ENCODE data around the gene ADARB2.

ADARB2 gene

DNA sequence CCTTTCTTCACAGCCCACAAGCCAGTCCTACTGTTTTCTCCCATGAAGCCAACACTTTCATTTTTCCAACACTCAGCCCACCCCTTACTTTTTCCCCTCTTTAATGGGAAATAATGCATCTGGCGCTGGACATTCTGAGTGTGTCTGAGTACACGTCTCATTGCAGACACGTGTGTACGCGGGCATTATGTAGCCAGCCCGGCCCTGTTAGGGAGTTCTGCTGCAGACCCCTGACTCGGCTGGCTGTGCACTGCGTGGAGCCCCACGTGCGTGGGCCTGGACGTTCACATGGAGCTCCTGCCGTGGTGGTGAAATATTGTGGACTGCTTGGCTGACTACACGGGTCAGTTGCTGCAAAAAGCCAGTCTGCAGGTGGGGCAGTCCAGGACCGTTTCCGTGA is 233.0 kb downstream of the ADARB2 start:
- ATAC-seq (ENCODE audit: low read depth) (no peak), DNase-seq (ENCODE audit: low spot score) (no peak)
- TF ChIP-seq, protein P1, sequence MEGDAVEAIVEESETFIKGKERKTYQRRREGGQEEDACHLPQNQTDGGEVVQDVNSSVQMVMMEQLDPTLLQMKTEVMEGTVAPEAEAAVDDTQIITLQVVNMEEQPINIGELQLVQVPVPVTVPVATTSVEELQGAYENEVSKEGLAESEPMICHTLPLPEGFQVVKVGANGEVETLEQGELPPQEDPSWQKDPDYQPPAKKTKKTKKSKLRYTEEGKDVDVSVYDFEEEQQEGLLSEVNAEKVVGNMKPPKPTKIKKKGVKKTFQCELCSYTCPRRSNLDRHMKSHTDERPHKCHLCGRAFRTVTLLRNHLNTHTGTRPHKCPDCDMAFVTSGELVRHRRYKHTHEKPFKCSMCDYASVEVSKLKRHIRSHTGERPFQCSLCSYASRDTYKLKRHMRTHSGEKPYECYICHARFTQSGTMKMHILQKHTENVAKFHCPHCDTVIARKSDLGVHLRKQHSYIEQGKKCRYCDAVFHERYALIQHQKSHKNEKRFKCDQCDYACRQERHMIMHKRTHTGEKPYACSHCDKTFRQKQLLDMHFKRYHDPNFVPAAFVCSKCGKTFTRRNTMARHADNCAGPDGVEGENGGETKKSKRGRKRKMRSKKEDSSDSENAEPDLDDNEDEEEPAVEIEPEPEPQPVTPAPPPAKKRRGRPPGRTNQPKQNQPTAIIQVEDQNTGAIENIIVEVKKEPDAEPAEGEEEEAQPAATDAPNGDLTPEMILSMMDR (IDR thresholded peaks at IDR 0.05; ENCODE audit: poor library complexity, severe bottlenecking): no peak
- Histone ChIP-seq H3K27ac (ENCODE audit: poor library complexity, severe bottlenecking) (no peak overlapping the region), H3K9me3 (ENCODE audit: severe bottlenecking) (peaks cover 2% of the 10 kb centered on the region), H3K36me3 (ENCODE audit: low read depth) (no peaks in the 10 kb centered on the region), H3K4me3 (ENCODE audit: severe bottlenecking) (no peak overlapping the region), H3K4me1 (ENCODE audit: insufficient read depth, poor library complexity, severe bottlenecking) (no peaks in the 10 kb centered on the region), H3K27me3 (ENCODE audit: insufficient read depth, poor library complexity, severe bottlenecking) (no peaks in the 10 kb centered on the region)

- TF ChIP-seq, protein P1 (IDR thresholded peaks at IDR 0.05; ENCODE audit: poor library complexity, severe bottlenecking): no peak
- DNase-seq (ENCODE audit: low spot score): no peak
- H3K4me3 ChIP-seq (ENCODE audit: severe bottlenecking): no peak overlapping the region
- H3K4me1 ChIP-seq (ENCODE audit: insufficient read depth, poor library complexity, severe bottlenecking): no peaks in the 10 kb centered on the region
- H3K27me3 ChIP-seq (ENCODE audit: insufficient read depth, poor library complexity, severe bottlenecking): no peaks in the 10 kb centered on the region
- H3K36me3 ChIP-seq (ENCODE audit: low read depth): no peaks in the 10 kb centered on the region
- H3K9me3 ChIP-seq (ENCODE audit: severe bottlenecking): peaks cover 4% of the 10 kb centered on the region
- no peak for ATAC-seq (ENCODE audit: low read depth)
- H3K27ac ChIP-seq (ENCODE audit: poor library complexity, severe bottlenecking): no peak overlapping the region
Measured at GRCh38 chr10:1502451-1502850, 234.9 kb downstream of the ADARB2 start.

DNA sequence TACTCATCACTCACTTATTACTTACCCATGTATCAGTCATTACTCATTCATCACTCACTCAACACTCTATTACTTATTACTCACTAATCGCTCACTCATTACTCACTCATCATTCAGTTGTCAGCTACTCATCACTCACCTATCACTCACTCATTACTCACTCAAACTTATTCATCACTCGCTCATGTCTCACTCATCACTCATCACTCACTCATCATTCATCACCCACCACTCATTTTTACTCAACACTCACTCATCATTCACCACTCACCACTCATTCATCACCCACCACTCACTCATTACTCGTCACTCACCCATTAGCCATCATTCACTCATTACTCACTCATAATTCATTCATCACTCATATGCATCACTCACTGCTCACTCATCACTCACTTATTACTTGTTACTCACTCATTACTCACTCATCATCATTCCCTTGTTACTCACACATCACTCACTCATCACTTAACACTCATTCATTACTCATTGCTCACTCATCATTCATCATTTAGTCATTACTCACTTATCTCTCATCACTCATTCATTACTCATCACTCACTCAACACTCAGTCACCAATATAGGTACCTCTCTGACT is 237.9 kb downstream of the ADARB2 start:
- TF ChIP-seq, protein P1 (IDR thresholded peaks at IDR 0.05; ENCODE audit: poor library complexity, severe bottlenecking): no peak
- H3K9me3 ChIP-seq (ENCODE audit: severe bottlenecking): peaks cover 4% of the 10 kb centered on the region
- H3K4me3 ChIP-seq (ENCODE audit: severe bottlenecking): no peak overlapping the region
- peak overlapping the region; percentile 57 for H3K27ac ChIP-seq (ENCODE audit: poor library complexity, severe bottlenecking)
- no peaks in the 10 kb centered on the region for H3K4me1 ChIP-seq (ENCODE audit: insufficient read depth, poor library complexity, severe bottlenecking)
- no peak for DNase-seq (ENCODE audit: low spot score)
- H3K27me3 ChIP-seq (ENCODE audit: insufficient read depth, poor library complexity, severe bottlenecking): no peaks in the 10 kb centered on the region
- no peaks in the 10 kb centered on the region for H3K36me3 ChIP-seq (ENCODE audit: low read depth)
- ATAC-seq (ENCODE audit: low read depth): no peak

DNA sequence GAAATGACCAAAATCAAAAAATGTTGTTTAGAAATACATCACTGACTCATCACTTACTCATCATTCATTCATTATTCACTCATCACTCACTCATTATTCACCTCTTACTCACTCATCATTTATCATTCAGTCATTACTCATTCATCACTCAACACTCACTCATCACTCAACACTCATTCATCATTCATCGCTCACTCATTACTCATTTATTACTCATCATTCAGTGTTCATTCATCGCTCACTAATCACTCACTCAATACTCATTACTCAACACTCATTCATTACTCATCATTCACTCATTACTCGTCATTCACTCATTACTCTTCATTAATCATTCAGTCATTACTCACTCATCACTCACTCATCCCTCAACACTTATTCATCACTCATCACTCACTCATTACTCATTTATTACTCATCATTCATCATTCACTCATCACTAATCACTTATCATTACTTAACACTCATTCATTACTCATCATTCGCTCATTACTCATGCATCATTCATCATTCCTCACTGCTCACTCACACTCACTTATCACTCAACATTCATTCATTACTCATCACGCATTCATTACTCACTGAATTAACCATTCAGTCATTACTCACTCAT is 238.5 kb downstream of the ADARB2 start:
- DNase-seq (ENCODE audit: low spot score): no peak
- no peak for ATAC-seq (ENCODE audit: low read depth)

More for the DNA sequence above, 238.5 kb downstream of the ADARB2 start:
- H3K27me3 ChIP-seq (ENCODE audit: insufficient read depth, poor library complexity, severe bottlenecking): no peaks in the 10 kb centered on the region
- H3K36me3 ChIP-seq (ENCODE audit: low read depth): no peaks in the 10 kb centered on the region
- no peak overlapping the region for H3K4me3 ChIP-seq (ENCODE audit: severe bottlenecking)
- TF ChIP-seq, protein P1 (IDR thresholded peaks at IDR 0.05; ENCODE audit: poor library complexity, severe bottlenecking): no peak
- peaks cover 4% of the 10 kb centered on the region for H3K9me3 ChIP-seq (ENCODE audit: severe bottlenecking)
- H3K27ac ChIP-seq (ENCODE audit: poor library complexity, severe bottlenecking): peak overlapping the region; percentile 57
- H3K4me1 ChIP-seq (ENCODE audit: insufficient read depth, poor library complexity, severe bottlenecking): no peaks in the 10 kb centered on the region

Measured in RWPE2 (cell line).